Mesodermal cell (in vitro differentiated cells): ENCODE data around the gene ZFP64.
"Not testable (repeated sequence)": the region's sequence is repeated elsewhere in the genome, so short reads cannot be mapped to it uniquely, and the experiment has no call there.

ENCODE experiments used
- H3K27ac ChIP-seq: 2 replicates; pipeline ENCODE4 v1.7.0; 2013; ENCODE audit warnings: mild to moderate bottlenecking, low read depth, low read length, moderate library complexity; ENCODE audit not compliant: severe bottlenecking
- H3K36me3 ChIP-seq: 2 replicates; pipeline ENCODE4 v1.7.1; 2013; ENCODE audit warnings: mild to moderate bottlenecking, low read length, moderate library complexity; ENCODE audit not compliant: control insufficient read depth, insufficient read depth
- H3K4me1 ChIP-seq: one replicate; pipeline ENCODE4 v1.7.1; 2013; ENCODE audit warnings: mild to moderate bottlenecking, low read length; ENCODE audit not compliant: insufficient read depth, control insufficient read depth, poor library complexity, severe bottlenecking
- H3K4me3 ChIP-seq: 2 replicates; pipeline ENCODE4 v1.7.0; 2013; ENCODE audit warnings: low read length, control low read depth, mild to moderate bottlenecking; ENCODE audit not compliant: insufficient read depth, poor library complexity, severe bottlenecking; ENCODE audit errors: extremely low read depth
- H3K9me3 ChIP-seq: 2 replicates; pipeline ENCODE4 v1.7.1; 2013; ENCODE audit warnings: mild to moderate bottlenecking, low read length, moderate library complexity; ENCODE audit not compliant: control insufficient read depth
- WGBS, 2 experiments: methylation state at CpG; one replicate each; pipeline ENCODE4 v1.1.5; 2013; ENCODE audit warnings: missing lambda C conversion rate in 2 of 2; ENCODE audit not compliant: insufficient coverage in 2 of 2; 5-methylcytosine and 5-hydroxymethylcytosine counted together

The ZFP64 gene

DNA sequence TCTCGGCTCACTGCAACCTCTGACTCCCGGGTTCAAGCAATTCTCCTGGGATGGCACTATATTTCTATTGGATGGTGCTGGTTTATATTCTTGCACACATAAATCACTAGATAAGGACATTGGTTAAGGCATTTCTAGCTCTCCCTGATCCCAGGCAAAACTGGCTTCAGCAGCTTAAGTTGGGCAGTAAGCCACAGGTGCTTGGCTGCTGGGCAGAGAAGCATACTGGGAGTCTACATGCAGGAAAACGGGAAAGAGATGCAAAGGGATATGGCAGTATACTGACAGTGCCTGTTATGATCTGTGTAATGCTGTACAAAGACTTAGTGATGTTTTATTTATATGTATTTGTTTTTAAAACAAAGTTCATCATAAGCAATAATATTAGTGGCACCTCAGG lies 33.3 kb upstream of the ZFP64 start:
- WGBS, 2 experiments: 20 to 80% methylated on average over 1 of the region's 3 CpGs
- Histone ChIP-seq H3K9me3 (peaks cover 5% of the 10 kb centered on the region), H3K4me3 (no peak overlapping the region), H3K36me3 (no peaks in the 10 kb centered on the region), H3K4me1 (no peaks in the 10 kb centered on the region), H3K27ac (no peak overlapping the region)

DNA sequence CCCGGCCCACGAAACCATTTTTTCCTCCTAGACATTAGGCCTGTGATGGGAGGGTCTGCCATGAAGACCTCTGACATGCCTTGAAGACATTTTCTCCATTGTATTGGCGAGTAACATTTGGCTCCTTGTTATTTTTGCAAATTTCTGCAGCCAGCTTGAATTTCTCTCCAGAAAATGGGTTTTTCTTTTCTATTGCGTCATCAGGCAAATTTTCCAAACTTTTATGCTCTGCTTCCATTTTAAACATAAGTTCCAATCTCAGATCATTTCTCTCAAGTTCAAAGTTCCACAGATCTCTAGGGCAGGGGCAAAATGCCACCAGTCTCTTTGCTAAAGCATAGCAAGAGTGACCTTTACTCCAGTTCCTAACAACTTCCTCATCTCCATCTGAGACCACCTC lies 29.8 kb upstream of the ZFP64 start:
- peaks cover 12% of the 10 kb centered on the region for H3K9me3 ChIP-seq
- not testable (repeated sequence) for H3K4me3 ChIP-seq, H3K4me1 ChIP-seq, H3K27ac ChIP-seq, H3K36me3 ChIP-seq
- WGBS, 2 experiments: 83 to 88% methylated on average over 4 of the region's 4 CpGs

DNA sequence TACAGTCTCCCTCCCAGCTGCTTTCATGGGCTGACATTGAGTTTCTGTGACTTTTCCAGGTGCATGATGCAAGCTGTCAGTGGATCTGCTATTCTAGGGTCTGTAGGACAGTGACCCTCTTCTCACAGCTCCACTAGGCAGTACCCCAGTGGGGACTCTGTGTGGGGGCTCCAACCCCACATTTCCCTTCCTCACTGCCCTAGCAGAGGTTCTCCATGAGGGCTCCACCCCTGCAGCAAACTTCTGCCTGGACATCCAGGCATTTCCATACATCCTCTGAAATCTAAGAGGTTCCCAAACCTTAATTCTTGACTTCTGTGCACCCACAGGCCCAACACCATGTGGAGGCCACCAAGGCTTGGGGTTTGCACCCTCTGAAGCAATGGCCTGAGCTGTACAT lies 29.3 kb upstream of the ZFP64 start:
- H3K9me3 ChIP-seq: peaks cover 12% of the 10 kb centered on the region
- not testable (repeated sequence) for H3K4me3 ChIP-seq, H3K27ac ChIP-seq, H3K36me3 ChIP-seq, H3K4me1 ChIP-seq

DNA sequence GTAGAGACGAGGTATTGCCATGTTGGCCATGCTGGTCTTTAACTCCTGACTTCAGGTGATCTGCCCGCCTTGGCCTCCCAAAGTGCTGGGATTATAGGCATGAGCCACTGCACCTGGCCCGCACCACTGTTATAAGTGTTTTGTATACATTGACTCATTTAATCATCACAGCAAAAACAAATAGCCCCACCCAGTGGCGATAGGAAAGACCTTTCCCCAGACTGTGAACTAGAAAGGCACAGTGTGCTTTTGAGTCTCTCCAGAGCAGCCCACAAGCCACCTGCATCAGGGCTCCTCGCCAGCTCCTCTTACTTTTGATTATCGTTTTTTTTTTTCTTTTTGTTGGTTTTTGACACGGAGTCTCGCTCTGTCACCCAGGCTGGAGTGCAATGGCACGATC lies 27.9 kb upstream of the ZFP64 start:
- WGBS, 2 experiments: 72% methylated on average over 3 of the region's 9 CpGs
- Histone ChIP-seq H3K4me1 (no peaks in the 10 kb centered on the region), H3K27ac (no peak overlapping the region)

DNA sequence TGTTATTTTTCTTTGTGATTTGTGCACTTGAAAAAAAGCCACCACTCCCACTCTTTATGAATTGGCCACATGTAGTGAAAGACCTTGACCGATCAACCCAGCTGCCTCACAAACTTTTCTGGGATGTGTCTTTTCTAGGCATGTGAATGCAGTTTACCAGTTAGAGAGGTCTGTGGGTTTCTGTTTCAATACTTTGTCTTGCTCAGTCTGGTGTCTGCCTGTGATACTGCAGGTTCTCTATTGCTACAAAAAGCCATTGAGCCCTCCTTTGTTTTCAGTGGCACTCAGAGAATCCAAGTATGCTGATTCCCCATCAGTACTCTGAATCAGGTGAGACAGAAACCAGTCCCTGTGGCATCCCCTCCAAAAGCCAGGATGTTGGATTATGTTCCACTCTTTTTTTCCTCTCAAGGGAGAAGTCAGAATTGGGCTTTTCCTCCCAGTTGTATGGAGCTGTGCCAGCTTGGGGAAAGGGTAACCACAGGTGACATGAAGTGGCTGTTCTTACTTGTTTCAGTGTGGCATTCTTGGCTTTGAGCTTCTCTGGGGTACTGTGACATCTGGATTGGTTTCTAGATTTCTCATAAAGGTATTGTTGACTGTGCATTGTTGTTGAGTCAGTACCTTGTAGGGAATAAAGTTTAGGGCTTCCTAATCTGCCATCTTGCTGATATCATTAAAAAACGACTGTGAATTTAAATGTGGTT lies 26.3 kb upstream of the ZFP64 start:
- H3K36me3 ChIP-seq: no peaks in the 10 kb centered on the region
- peaks cover 19% of the 10 kb centered on the region for H3K9me3 ChIP-seq
- 80 to 100% methylated on average over 1 of the region's 2 CpGs for WGBS, 2 experiments

More for the DNA sequence above, 27.9 kb upstream of the ZFP64 start:
- no peak overlapping the region for H3K4me3 ChIP-seq
- H3K9me3 ChIP-seq: peaks cover 12% of the 10 kb centered on the region
- H3K36me3 ChIP-seq: no peaks in the 10 kb centered on the region

DNA sequence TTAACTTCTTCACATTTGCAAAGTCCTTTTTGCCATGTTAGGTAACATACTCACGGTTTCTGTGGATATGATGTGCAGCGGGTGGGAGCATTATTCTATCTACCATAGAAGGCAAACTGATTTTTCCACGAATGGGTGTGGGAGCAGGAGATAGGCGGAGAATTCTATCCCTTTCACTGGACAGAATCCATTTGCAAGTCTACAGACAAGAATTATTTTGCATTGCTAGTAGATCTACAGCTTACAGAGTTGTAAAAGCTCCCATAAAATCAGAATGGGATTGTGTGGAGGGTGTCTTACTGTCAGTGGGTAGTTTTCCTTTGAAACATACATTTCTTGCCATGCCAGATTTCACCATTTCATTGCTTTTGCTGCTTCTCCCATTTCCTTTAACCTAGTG lies 22.4 kb upstream of the ZFP64 start:
- WGBS, 2 experiments: no CpG with 5 or more reads among the region's 4 CpGs
- H3K36me3 ChIP-seq: no peaks in the 10 kb centered on the region

More for the DNA sequence above, 26.3 kb upstream of the ZFP64 start:
- no peaks in the 10 kb centered on the region for H3K4me1 ChIP-seq
- H3K4me3 ChIP-seq: no peak overlapping the region
- H3K27ac ChIP-seq: no peak overlapping the region

DNA sequence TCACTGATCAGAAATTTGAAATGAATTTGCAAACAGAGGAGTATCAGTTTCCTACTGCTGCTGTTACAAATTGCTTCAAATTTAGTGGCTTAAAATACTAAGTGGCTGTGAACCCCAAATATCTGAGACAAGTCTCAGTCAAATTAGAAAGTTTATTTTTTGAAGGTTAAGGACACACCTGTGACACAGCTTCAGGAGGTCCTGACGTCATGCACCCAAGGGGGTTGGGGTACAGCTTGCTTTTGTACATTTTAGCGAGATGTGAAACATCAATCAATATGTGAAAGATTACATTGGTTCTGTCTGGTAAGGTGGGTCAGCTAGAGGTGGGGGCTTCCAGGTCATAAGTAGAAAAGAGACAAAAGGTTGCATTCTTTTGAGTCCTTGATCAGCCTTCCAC lies 21.4 kb upstream of the ZFP64 start:
- Histone ChIP-seq H3K27ac (no peak overlapping the region), H3K36me3 (no peaks in the 10 kb centered on the region), H3K9me3 (peaks cover 7% of the 10 kb centered on the region), H3K4me1 (no peaks in the 10 kb centered on the region), H3K4me3 (no peak overlapping the region)
- WGBS, 2 experiments: 84 to 91% methylated on average over 2 of the region's 2 CpGs

More for the DNA sequence above, 22.4 kb upstream of the ZFP64 start:
- H3K27ac ChIP-seq: no peak overlapping the region
- H3K9me3 ChIP-seq: peaks cover 7% of the 10 kb centered on the region
- H3K4me3 ChIP-seq: no peak overlapping the region
- no peaks in the 10 kb centered on the region for H3K4me1 ChIP-seq

DNA sequence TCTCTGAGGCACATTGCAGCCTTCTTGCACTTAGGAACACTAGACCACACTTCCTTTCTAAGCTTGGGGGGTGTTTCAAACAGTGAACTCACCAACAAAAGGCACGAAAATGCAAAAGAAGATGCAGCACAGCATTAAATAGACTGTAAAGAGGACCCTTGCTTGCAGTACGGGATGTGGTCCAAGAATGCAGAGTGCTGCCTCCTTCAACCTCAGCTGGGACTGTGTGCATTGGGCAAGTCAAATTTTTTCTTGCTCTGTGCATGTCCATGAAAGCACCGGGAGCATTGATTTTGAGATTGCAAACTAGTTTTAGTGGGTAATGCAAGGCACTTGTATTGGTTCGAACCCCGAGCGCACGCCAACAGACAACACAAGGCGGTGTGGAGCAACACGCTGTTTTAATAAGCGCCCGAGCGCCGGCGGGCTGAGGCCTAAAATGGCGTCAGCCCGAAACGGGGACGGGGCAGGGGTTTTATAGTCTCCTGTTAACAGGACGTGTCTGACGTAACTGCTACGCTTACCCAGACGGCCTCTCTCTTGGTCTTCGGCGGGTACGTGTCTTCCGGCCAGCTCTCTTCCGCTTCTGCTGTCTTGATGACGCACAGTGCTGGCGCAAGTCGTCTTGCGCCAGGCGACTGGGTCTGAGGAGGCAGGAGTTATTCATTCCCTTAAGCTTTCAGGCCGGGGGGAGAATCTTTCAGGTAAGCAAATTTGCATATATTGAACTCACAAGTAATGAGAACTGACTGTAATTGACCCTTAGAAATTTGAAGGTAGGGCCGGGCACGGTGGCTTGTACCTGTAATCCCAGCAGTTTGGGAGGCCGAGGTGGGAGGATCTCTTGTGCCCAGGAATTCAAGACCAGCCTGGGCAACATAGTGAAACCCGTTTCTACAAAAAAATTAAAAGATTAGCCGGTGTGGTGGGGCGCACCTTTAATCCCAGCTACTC lies 18.7 kb upstream of the ZFP64 start:
- 89 to 92% methylated on average over 37 to 38 of the region's 39 CpGs for WGBS, 2 experiments
- peaks cover 7% of the 10 kb centered on the region for H3K9me3 ChIP-seq
- no peaks in the 10 kb centered on the region for H3K36me3 ChIP-seq
- no peaks in the 10 kb centered on the region for H3K4me1 ChIP-seq
- H3K4me3 ChIP-seq: no peak overlapping the region
- no peak overlapping the region for H3K27ac ChIP-seq

DNA sequence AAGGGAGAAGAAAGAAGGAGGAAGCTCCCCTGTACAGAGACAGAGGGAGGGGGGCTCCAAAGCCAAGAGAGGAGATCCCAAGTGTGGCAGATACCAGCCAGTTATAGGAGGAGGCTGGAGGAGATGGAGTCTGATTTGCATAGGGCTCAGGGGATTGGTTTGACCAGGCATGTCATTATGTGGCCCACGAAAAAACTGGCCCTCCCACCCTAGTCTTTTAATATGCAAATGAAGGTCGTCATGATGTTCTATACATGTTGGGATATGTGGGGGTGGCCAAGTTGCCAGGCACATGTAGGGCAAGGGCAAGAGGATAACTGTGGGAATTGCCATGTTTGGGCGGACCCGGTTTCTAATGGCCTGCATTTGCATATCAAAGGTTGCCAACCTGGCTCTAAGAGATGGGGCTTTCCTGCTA lies 17.6 kb upstream of the ZFP64 start:
- no peaks in the 10 kb centered on the region for H3K36me3 ChIP-seq
- H3K9me3 ChIP-seq: peaks cover 7% of the 10 kb centered on the region
- WGBS, 2 experiments: 21 to 25% methylated on average over 2 to 4 of the region's 4 CpGs
- H3K4me3 ChIP-seq: no peak overlapping the region
- no peak overlapping the region for H3K27ac ChIP-seq
- no peaks in the 10 kb centered on the region for H3K4me1 ChIP-seq

DNA sequence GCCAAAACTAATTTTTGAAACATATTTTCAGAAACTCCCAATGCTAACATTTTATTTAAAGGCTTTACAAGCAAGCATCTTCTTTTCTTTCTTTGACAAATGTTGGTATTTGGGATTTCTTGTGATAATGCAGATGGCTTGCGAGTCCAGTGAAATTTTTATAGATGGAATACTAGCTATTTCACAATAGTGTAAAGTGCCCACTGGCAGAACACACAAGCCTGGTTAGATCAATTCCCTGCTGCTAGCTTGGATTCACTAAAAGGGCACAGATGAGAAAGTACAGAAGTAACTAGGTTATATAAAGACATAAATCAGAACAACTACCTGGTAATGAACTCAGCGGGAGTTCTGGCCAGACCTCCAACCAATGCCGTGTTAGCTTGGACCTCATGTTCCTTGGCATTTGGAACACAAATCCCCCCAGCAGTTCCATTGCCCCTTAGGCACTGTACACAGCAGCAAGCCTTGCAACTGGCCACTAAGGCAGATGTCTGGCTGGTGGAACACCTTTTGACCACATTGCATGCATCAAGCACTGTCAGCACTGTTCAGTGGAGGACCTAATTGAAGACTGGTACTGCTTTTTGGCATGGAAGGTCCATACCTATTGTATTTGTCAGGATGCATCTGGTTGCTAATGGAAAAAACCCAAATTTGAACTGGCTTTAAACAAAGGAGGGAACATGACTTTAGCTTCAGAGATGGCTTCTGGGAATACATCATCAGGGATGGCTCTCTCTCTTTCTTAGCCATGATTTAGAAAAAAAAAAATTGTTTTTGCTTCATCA lies 15.6 kb upstream of the ZFP64 start:
- H3K27ac ChIP-seq: no peak overlapping the region
- H3K4me1 ChIP-seq: no peaks in the 10 kb centered on the region
- no peak overlapping the region for H3K4me3 ChIP-seq
- H3K36me3 ChIP-seq: no peaks in the 10 kb centered on the region
- H3K9me3 ChIP-seq: no peaks in the 10 kb centered on the region
- WGBS, 2 experiments: 100% methylated on average over 2 of the region's 3 CpGs
